GM12878 (cell line): ENCODE measurements around the gene SEC24C. TPM values are rescaled to one million over a fixed set of nuclear protein-coding genes. Genes with fewer than 3 reads are reported as not detected.

Experiments
- ATAC-seq: fragments of 200-7000 bp; cut with Tn5 transposase; 3 replicates; pipeline ENCODE4 v1.9.1; 2020; ENCODE audit warnings: mild to moderate bottlenecking, moderate library complexity
- BruUV-seq: library from RNA; stranded (reverse); fragments of 400-500 nt; replicated peaks from 2 replicates; lab custom pipeline; 2021; lab: Mats Ljungman, UMichigan
- CTCF ChIA-PET: fragments of 300-600 bp; sonication (Branson Sonifier 250); formaldehyde crosslinking; extraction: SDS; loops from one replicate; lab custom pipeline; 2021; ENCODE audit warnings: inconsistent platforms; lab: Yijun Ruan, JAX
- POLR2A ChIA-PET: fragments of 350-600 bp; formaldehyde crosslinking; extraction: SDS; loops from one replicate; lab custom pipeline; 2021; ENCODE audit warnings: inconsistent platforms; lab: Charles Lee
- RAD21 ChIA-PET: fragments of 300-600 bp; sonication (Branson Sonifier 250); formaldehyde crosslinking; loops from one replicate; lab custom pipeline; 2023; ENCODE audit warnings: antibody characterized with exemption; ENCODE audit not compliant: unreplicated experiment; lab: Charles Lee
- SMC1A ChIA-PET: fragments of 300-600 bp; sonication (Branson Sonifier 250); formaldehyde crosslinking; loops from one replicate; lab custom pipeline; 2023; ENCODE audit not compliant: unreplicated experiment, uncharacterized antibody; lab: Charles Lee
- DNase-seq: peaks from one replicate; pipeline ENCODE4 v3.0.0-alpha.2; 2011; ENCODE audit warnings: low read depth, low spot score
- FAIRE-seq: peaks from 3 replicates; lab custom pipeline; 2011; peaks lifted over from hg19 to GRCh38; lab: Jason Lieb, UNC
- H2AFZ ChIP-seq: 2 replicates; pipeline ENCODE4 v1.6.0; 2011; ENCODE audit warnings: low read depth, low read length, control low read depth; ENCODE audit not compliant: control insufficient read depth
- H3K27ac ChIP-seq: 2 replicates; pipeline ENCODE4 v1.5.1; 2011; ENCODE audit warnings: control low read depth; ENCODE audit not compliant: control insufficient read depth, insufficient read depth
- H3K27me3 ChIP-seq, 2 experiments: replicated peaks in 1 of 2; 2 replicates each; pipeline versions ENCODE4 v1.6.0 to v1.6.1; 2011; ENCODE audit warnings: low read length in 1 of 2; ENCODE audit not compliant: control insufficient read depth in 2 of 2, insufficient read depth in 2 of 2
- H3K36me3 ChIP-seq, 2 experiments: 2 replicates each; pipeline ENCODE4 v1.5.1; 2011; ENCODE audit warnings: low read length in 1 of 2; ENCODE audit not compliant: control insufficient read depth in 2 of 2, insufficient read depth in 2 of 2
- H3K4me1 ChIP-seq: 2 replicates; pipeline ENCODE4 v1.6.1; 2011; ENCODE audit warnings: mild to moderate bottlenecking, low read length, moderate library complexity, mixed read lengths; ENCODE audit not compliant: control insufficient read depth, insufficient read depth
- H3K4me2 ChIP-seq: 2 replicates; pipeline ENCODE4 v1.6.0; 2011; ENCODE audit warnings: control low read depth; ENCODE audit not compliant: control insufficient read depth, insufficient read depth
- H3K4me3 ChIP-seq: fragments of 200-600 bp; sonication (generic); 2 replicates; pipeline ENCODE4 v1.5.1; 2016
- H3K79me2 ChIP-seq: 2 replicates; pipeline ENCODE4 v1.6.0; 2011; ENCODE audit warnings: low read length; ENCODE audit not compliant: control insufficient read depth, insufficient read depth
- H3K9ac ChIP-seq: 2 replicates; pipeline ENCODE4 v1.8.0; 2011; ENCODE audit warnings: low read length, control low read depth, mixed read lengths; ENCODE audit not compliant: control insufficient read depth, insufficient read depth
- H3K9me3 ChIP-seq: replicated peaks from 3 replicates; pipeline ENCODE4 v1.5.1; 2011; ENCODE audit warnings: mild to moderate bottlenecking, low read length; ENCODE audit not compliant: control insufficient read depth, insufficient read depth
- H4K20me1 ChIP-seq: 2 replicates; pipeline ENCODE4 v1.6.0; 2011; ENCODE audit not compliant: control insufficient read depth, insufficient read depth
- CEBPB ChIP-seq, 2 experiments: fragments of 150-350 bp in 1 of 2; IDR thresholded peaks; 2 replicates each; pipeline ENCODE4 v1.6.1; 2012 to 2014; ENCODE audit warnings: low read depth in 2 of 2, low read length in 2 of 2, borderline replicate concordance in 1 of 2, inconsistent platforms in 1 of 2
- DPF2 ChIP-seq: fragments of 450-650 bp; IDR thresholded peaks from 2 replicates; pipeline ENCODE4 v1.6.1; 2017; ENCODE audit warnings: mild to moderate bottlenecking
- EED ChIP-seq: sonication (generic); IDR thresholded peaks from 2 replicates; pipeline ENCODE4 v1.6.1; 2016; ENCODE audit warnings: antibody characterized with exemption, low read depth
- MEF2B ChIP-seq: fragments of 450-650 bp; IDR thresholded peaks from 2 replicates; pipeline ENCODE4 v1.6.1; 2018; ENCODE audit warnings: mild to moderate bottlenecking, moderate library complexity; ENCODE audit not compliant: partially characterized antibody, poor library complexity, severe bottlenecking
- MXI1 ChIP-seq: fragments of 150-350 bp; IDR thresholded peaks from 2 replicates; pipeline ENCODE4 v1.6.1; 2011; ENCODE audit warnings: low read depth, mild to moderate bottlenecking, inconsistent platforms, low read length, improper control_type of control experiment
- NR2C1 ChIP-seq: fragments of 450-650 bp; IDR thresholded peaks from 2 replicates; pipeline ENCODE4 v1.6.1; 2017; ENCODE audit warnings: antibody characterized with exemption, mild to moderate bottlenecking, moderate library complexity
- TARDBP ChIP-seq: IDR thresholded peaks from 2 replicates; pipeline ENCODE4 v1.6.1; 2016; ENCODE audit warnings: borderline replicate concordance
- WGBS: methylation state at CpG from one replicate; pipeline ENCODE4 v1.1.6; 2016; ENCODE audit warnings: low lambda C conversion rate; ENCODE audit not compliant: insufficient replicate concordance, insufficient coverage; ENCODE audit errors: missing lambda C conversion rate; 5-methylcytosine and 5-hydroxymethylcytosine counted together
- in situ Hi-C: fragments of 300-500 bp; cut with MboI; formaldehyde crosslinking; loops from 9 replicates; pipeline ENCODE4 v1.14.3; 2018; ENCODE audit warnings: mixed read lengths
- intact Hi-C: fragments of 100-400 bp; cut with micrococcal nuclease; formaldehyde crosslinking; loops from one replicate; pipeline ENCODE4 v1.14.2; 2022; ENCODE audit not compliant: unreplicated experiment
- polyA plus RNA-seq, 11 experiments: library from polyadenylated mRNA; depleted of rRNA in 4 of 11; unstranded in 6 of 11; stranded (reverse) in 5 of 11; fragments of >200 nt; fragmentation: Nextera tagmentation in 4 of 11; fragmentation: Illumina TruSeq in 1 of 11; extraction: Ambion mirVana in 4 of 11; extraction: Trizol in 1 of 11; gene quantifications; 1 replicate in 1 of 11; 2 replicates in 10 of 11; pipeline versions ENCODE4 v1.2.1 to v1.2.3, GENCODE V29; 2011 to 2016; ENCODE audit warnings: inconsistent platforms in 2 of 11, missing spikeins in 2 of 11, low read depth in 1 of 11
- total RNA-seq, 4 experiments: library from RNA; depleted of rRNA in 3 of 4; stranded (reverse); fragments of >200 nt in 3 of 4; fragmentation: Illumina TruSeq in 1 of 4; extraction: Trizol in 1 of 4; gene quantifications; 2 replicates each; pipeline versions ENCODE4 v1.2.1 to v1.2.3, GENCODE V29; 2013 to 2021
- TF ChIP-seq, protein P1 (sequence below): fragments of 450-650 bp; IDR thresholded peaks from 2 replicates; pipeline ENCODE4 v1.6.1; 2016; ENCODE audit warnings: mild to moderate bottlenecking
- TF ChIP-seq, protein P2 (sequence below): fragments of 450-650 bp; formaldehyde crosslinking; IDR thresholded peaks from 2 replicates; pipeline ENCODE4 v1.4.0; 2020; ENCODE audit warnings: mild to moderate bottlenecking, moderate library complexity
- TF ChIP-seq, protein P3 (sequence below): fragments of 450-650 bp; IDR thresholded peaks from 2 replicates; pipeline ENCODE4 v1.6.1; 2018; ENCODE audit warnings: mild to moderate bottlenecking, low read depth, moderate library complexity; ENCODE audit not compliant: partially characterized antibody

The SEC24C gene
- total and polyA plus RNA-seq, 10 of the 15 experiments (the other 5 are each of a cell fraction or from before 2014, with no cell fraction given) = 12.7 to 117 (median 73.8) TPM

DNA sequence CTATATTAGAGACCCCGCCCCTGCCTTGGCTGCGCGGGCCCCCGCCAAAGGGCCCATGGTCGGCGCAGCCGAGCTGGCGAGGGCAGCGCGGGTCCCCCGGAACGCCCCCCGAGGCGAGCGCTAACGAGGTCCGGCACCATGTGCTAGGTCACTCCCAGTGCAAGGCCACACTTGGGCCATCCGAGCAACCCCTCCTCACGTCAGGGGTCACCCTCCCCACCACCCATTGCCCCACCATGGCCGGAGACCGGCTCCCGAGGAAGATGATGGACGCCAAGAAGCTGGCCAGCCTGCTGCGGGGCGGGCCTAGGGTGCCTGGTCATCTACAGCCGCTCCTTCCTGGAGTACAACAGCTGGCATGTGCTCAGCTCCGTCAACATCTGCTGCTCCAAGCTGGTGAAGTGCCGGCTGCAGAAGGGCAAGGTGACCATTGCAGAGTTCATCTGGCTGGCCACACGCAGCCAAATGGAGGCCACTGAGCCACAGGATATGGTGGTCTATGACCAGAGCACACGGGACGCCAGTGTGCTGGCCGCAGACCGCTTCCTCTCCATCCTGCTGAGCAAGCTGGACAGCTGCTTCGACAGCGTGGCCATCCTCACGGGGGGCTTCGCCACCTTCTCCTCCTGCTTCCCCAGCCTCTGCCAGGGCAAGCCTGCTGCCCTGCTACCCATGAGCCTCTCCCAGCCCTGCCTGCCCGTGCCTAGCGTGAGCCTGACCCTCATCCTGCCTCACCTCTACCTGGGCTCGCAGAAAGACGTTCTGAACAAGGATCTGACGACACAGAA lies 12.4 kb upstream of the SEC24C start (continued):
- TF ChIP-seq CEBPB (IDR thresholded peaks at IDR 0.05; ENCODE audit: borderline replicate concordance in 1 of 2, low read depth in 2 of 2, low read length in 2 of 2) (no peak), EED (no peak)

DNA sequence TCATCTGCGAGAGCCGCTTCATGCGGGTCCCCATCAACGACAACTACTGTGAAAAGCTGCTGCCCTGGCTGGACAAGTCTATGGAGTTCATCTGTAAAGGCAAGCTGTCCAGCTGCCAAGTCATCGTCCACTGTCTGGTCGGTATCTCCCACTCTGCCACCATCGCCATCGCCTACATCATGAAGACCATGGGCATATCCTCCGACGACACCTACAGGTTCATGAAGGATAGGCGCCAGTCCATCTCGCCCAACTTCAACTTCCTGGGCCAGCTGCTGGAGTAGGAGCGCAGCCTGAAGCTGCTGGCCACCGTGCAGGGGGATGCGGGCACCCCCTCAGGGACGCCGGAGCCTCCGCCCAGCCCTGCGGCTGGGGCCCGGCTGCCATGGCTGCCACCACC lies 11.7 kb upstream of the SEC24C start:
- Histone ChIP-seq H4K20me1 (no peaks in the 10 kb centered on the region), H3K4me2 (no peak overlapping the region), H3K27me3 (no peaks in the 10 kb centered on the region), H3K27ac (no peak overlapping the region), H3K36me3 (no peaks in the 10 kb centered on the region; a peak in 1 of 4 replicates), H2AFZ (no peak overlapping the region), H3K4me3 (no peak overlapping the region), H3K9ac (no peak overlapping the region), H3K79me2 (peaks cover 24% of the 10 kb centered on the region), H3K4me1 (no peaks in the 10 kb centered on the region; the same call in 1 of the 2 replicates), H3K9me3 (no peaks in the 10 kb centered on the region)
- ChIA-PET RAD21 (interaction anchor here (2.8 kb wide), 1 partner anchor 26 kb away, joined by 19 read pairs; no protein-coding TSS in a partner anchor), POLR2A (interaction anchor here (2.4 to 3.7 kb wide), 2 partner anchors 11 kb away, joined by 13 to 38 read pairs; partner anchors contain the start of gene SEC24C), SMC1A (interaction anchor here (2.1 to 4.7 kb wide), 2 partner anchors 11 to 147 kb away, joined by 6 to 35 read pairs; partner anchors contain the start of gene SEC24C), CTCF (no interaction called here)
- FAIRE-seq (no peak), DNase-seq (no peak), ATAC-seq (no peak)
- in situ Hi-C loops = no loop called here
- 97% methylated on average over 20 of the region's 20 CpGs for WGBS
- intact Hi-C loops = no loop called here
- no TSS peak for BruUV-seq
- TF ChIP-seq MXI1 = no peak
- TF ChIP-seq TARDBP = no peak
- TF ChIP-seq NR2C1 = no peak
- TF ChIP-seq MEF2B = no peak
- TF ChIP-seq, protein P1, sequence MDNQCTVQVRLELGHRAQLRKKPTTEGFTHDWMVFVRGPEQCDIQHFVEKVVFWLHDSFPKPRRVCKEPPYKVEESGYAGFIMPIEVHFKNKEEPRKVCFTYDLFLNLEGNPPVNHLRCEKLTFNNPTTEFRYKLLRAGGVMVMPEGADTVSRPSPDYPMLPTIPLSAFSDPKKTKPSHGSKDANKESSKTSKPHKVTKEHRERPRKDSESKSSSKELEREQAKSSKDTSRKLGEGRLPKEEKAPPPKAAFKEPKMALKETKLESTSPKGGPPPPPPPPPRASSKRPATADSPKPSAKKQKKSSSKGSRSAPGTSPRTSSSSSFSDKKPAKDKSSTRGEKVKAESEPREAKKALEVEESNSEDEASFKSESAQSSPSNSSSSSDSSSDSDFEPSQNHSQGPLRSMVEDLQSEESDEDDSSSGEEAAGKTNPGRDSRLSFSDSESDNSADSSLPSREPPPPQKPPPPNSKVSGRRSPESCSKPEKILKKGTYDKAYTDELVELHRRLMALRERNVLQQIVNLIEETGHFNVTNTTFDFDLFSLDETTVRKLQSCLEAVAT = no peak
- TF ChIP-seq, protein P2, sequence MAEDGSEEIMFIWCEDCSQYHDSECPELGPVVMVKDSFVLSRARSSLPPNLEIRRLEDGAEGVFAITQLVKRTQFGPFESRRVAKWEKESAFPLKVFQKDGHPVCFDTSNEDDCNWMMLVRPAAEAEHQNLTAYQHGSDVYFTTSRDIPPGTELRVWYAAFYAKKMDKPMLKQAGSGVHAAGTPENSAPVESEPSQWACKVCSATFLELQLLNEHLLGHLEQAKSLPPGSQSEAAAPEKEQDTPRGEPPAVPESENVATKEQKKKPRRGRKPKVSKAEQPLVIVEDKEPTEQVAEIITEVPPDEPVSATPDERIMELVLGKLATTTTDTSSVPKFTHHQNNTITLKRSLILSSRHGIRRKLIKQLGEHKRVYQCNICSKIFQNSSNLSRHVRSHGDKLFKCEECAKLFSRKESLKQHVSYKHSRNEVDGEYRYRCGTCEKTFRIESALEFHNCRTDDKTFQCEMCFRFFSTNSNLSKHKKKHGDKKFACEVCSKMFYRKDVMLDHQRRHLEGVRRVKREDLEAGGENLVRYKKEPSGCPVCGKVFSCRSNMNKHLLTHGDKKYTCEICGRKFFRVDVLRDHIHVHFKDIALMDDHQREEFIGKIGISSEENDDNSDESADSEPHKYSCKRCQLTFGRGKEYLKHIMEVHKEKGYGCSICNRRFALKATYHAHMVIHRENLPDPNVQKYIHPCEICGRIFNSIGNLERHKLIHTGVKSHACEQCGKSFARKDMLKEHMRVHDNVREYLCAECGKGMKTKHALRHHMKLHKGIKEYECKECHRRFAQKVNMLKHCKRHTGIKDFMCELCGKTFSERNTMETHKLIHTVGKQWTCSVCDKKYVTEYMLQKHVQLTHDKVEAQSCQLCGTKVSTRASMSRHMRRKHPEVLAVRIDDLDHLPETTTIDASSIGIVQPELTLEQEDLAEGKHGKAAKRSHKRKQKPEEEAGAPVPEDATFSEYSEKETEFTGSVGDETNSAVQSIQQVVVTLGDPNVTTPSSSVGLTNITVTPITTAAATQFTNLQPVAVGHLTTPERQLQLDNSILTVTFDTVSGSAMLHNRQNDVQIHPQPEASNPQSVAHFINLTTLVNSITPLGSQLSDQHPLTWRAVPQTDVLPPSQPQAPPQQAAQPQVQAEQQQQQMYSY (CRISPR knock-in tag) = no peak
- no peak for TF ChIP-seq DPF2
- TF ChIP-seq, protein P3, sequence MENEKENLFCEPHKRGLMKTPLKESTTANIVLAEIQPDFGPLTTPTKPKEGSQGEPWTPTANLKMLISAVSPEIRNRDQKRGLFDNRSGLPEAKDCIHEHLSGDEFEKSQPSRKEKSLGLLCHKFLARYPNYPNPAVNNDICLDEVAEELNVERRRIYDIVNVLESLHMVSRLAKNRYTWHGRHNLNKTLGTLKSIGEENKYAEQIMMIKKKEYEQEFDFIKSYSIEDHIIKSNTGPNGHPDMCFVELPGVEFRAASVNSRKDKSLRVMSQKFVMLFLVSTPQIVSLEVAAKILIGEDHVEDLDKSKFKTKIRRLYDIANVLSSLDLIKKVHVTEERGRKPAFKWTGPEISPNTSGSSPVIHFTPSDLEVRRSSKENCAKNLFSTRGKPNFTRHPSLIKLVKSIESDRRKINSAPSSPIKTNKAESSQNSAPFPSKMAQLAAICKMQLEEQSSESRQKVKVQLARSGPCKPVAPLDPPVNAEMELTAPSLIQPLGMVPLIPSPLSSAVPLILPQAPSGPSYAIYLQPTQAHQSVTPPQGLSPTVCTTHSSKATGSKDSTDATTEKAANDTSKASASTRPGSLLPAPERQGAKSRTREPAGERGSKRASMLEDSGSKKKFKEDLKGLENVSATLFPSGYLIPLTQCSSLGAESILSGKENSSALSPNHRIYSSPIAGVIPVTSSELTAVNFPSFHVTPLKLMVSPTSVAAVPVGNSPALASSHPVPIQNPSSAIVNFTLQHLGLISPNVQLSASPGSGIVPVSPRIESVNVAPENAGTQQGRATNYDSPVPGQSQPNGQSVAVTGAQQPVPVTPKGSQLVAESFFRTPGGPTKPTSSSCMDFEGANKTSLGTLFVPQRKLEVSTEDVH = no peak
